AG10803 (cell line): ENCODE measurements around the gene TREML4.
A peak's percentile ranks its signal among the peaks of the same experiment; 100 is the strongest.

Source experiments
- DNase-seq: peaks from one replicate; pipeline ENCODE4 v3.0.0; 2010; ENCODE audit warnings: low read depth
- H3K4me3 ChIP-seq: 2 replicates; pipeline ENCODE4 v1.5.1; 2011; ENCODE audit warnings: mild to moderate bottlenecking, low read length, control low read depth
- CTCF ChIP-seq: conservative IDR thresholded peaks from 2 replicates; pipeline ENCODE4 v1.5.1; 2011; ENCODE audit warnings: mild to moderate bottlenecking, low read length, control low read depth, inconsistent platforms

TREML4 gene

DNA sequence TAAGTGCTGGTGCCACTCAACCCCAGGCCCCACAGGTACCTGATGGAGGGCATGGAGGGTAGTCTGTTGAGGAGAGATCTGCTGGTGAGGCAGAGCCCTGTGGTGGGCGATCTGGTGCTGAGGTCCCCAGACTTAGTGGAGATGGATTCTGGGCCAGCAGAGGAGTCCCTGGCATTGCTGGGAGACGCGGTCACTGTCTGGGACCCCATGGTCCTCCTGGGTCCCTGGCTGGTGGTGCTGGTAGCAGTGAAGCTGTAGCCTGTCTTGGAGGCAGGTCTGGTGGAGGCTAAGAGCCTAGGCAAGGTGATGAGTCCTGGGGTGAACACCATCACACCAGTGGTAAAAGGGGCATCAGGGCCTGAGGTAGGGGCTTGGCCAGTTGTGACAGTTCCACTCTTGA, 33.8 kb upstream of the TREML4 start:
- H3K4me3 ChIP-seq, result no peak overlapping the region
- no peak for DNase-seq
- TF ChIP-seq CTCF, result no peak

GRCh38 chr6:41197234-41197633, 30.9 kb upstream of the TREML4 start:
- DNase-seq, result no peak
- TF ChIP-seq CTCF, result no peak
- H3K4me3 ChIP-seq, result no peak overlapping the region

DNA sequence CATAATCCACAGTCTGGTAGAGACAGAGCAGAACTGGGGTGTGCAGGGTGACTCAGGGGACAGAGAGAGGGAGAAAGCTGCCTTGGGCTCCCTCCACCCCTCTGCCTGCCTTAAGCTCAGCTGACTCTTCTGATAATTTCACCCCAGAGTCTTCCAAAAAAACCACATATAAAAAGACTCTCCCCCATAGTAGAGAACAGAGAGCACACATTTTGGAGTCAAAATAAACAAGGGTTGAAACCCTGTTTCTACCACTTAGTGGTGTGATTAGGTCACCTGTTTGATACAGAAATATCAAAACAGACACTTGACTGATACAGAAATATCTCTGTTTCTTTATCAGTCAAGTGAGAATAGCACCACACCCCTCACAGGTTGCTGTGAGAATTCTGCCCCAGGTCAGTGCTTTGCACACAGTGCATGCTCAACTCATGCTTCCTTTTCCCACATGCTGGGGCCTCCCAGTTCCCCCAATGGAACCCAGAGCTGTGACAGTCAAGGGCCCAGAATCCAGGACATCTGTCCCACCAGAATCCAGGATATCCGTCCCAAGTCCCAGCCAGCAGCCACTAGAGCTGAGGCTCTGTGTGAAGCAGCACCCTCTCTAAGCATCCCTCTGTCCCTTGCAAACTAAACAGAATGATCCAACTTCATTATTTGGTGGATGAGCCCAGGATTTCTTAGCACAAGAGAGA, 28.4 kb upstream of the TREML4 start:
- TF ChIP-seq CTCF, result no peak
- no peak for DNase-seq
- no peak overlapping the region for H3K4me3 ChIP-seq

- no peak overlapping the region for H3K4me3 ChIP-seq
These were observed 27.8 kb upstream of the TREML4 start for GRCh38 chr6:41200296-41200900.

DNA sequence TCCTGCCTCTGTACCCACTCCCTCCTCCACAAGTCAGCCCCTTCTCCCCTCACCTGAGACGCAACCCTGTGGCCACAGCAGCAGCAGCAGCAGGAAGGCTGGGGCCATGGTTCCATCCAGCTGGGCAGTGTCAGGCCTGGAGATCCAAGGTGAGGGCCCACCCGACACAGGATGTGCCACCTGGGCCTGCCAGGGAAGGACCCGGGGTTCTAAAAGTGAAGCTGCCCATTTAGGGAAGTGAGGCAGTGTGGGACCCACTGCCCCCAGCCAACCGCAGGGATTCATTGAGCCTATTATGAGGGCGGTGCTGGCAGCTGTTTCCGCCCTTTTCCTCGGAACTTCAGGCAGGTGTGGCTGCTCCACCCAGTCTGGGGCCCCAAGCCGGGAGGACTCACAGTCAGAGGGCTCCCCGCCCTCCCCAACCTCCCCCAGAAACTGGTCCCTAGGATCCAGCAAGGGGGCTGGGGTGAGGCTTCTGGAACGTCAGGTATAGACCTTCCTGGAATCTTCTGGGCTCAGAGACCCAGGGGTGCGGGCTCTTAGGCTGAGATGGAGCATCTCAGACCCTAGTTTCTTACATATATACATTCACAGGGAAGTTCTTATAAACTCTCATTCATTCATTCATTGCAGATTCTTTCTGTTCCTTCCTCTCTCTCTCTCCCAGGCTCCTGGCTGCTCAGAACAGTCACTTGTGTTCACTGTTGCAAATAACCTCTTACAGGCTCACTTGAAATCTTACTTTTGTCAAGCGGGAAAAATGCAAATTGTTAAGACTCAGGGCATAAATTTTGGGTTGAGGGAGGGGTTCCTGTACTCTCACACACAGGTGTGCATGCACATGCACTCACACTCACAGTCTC, 27.0 kb upstream of the TREML4 start, which contains the start of gene TREML2:
TSS of gene TREML2 (minus strand) at position 249 of the 863 bp plus-strand sequence. CDS start at position 108, 141 bp downstream.
- H3K4me3 ChIP-seq, result no peak within 1 kb of the TSS
- no peak for TF ChIP-seq CTCF
- DNase-seq, result no peak

More at GRCh38 chr6:41200296-41200900, 27.8 kb upstream of the TREML4 start:
- peak; percentile 69 for DNase-seq
- no peak for TF ChIP-seq CTCF

DNA sequence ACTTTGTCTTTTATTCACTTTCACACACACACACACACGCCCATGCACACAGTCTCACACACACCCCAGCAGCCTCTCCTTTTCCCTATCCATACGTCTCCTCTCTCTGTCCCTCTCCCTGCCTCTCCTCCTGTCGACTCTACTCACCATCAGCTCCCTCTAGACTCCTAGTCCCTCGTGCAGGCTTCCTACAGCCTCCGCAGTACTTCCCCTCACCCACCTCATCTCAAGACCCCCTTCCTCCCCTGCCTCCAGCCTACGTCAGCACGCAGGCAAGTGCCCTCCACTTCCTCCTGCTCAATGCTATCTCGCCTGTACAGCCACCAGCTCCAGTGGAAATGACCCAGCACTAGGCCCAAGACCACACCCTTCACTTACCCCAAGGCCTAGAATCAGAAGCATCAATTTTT, 26.4 kb upstream of the TREML4 start:
- DNase-seq, result no peak
- no peak overlapping the region for H3K4me3 ChIP-seq
- no peak for TF ChIP-seq CTCF
